Adrenal gland (tissue), 12 donors: ENCODE measurements around the gene TAL2. TPM values are rescaled to one million over a fixed set of nuclear protein-coding genes. Genes with fewer than 3 reads are reported as not detected.

Experiments
- DNase-seq, 7 donors: peaks; one replicate each; pipeline ENCODE4 v3.0.0-alpha.2; 2019 to 2020
- H3K27ac ChIP-seq, 5 donors: fragments of 200-600 bp; sonication (generic) in 4 of 5; 1 replicate in 3 of 5; 2 replicates in 2 of 5; pipeline versions ENCODE4 v1.5.1 to v1.8.0; 2016 to 2020; ENCODE audit warnings: mild to moderate bottlenecking in 1 of 5
- H3K27me3 ChIP-seq: fragments of 200-600 bp; 2 replicates; pipeline ENCODE4 v1.8.0; 2021
- H3K36me3 ChIP-seq, 2 donors: fragments of 200-600 bp; replicated peaks in 1 of 2; 1 replicate in 1 of 2; 2 replicates in 1 of 2; pipeline versions ENCODE4 v1.5.1 to v1.8.0; 2018 to 2022
- H3K4me1 ChIP-seq, 2 donors: fragments of 200-600 bp; replicated peaks in 1 of 2; 1 replicate in 1 of 2; 2 replicates in 1 of 2; pipeline versions ENCODE4 v1.5.1 to v1.8.0; 2018 to 2021
- H3K4me3 ChIP-seq, 4 donors: fragments of 200-600 bp; sonication (generic) in 3 of 4; one replicate each; pipeline ENCODE4 v1.5.1; 2016 to 2018
- H3K9me3 ChIP-seq, 3 donors: fragments of 200-600 bp; sonication (generic) in 1 of 3; replicated peaks in 1 of 3; 1 replicate in 2 of 3; 2 replicates in 1 of 3; pipeline versions ENCODE4 v1.5.1 to v1.8.0; 2016 to 2021
- CTCF ChIP-seq, 6 experiments: fragments of 450-650 bp in 4 of 6; fragments of 200-600 bp in 2 of 6; sonication (generic) in 1 of 6; IDR thresholded peaks; 1 replicate in 5 of 6; 2 replicates in 1 of 6; pipeline versions ENCODE4 v1.5.1 to v1.8.0; 2016 to 2021; ENCODE audit warnings: antibody characterized with exemption in 6 of 6, mild to moderate bottlenecking in 2 of 6, moderate library complexity in 1 of 6
- POLR2A ChIP-seq, 2 donors: fragments of 450-650 bp; IDR thresholded peaks; one replicate each; pipeline ENCODE4 v1.6.1; 2017; ENCODE audit warnings: antibody characterized with exemption in 2 of 2, mild to moderate bottlenecking in 2 of 2, moderate library complexity in 1 of 2
- WGBS, 4 donors: extraction: QIAGEN DNeasy Blood & Tissue Kit in 2 of 4; methylation state at CpG; one replicate each; pipeline versions ENCODE4 v1.1.5 to v1.1.7; 2013 to 2017; 5-methylcytosine and 5-hydroxymethylcytosine counted together
- intact Hi-C, 2 donors: fragments of 100-400 bp; cut with DNase I; formaldehyde crosslinking; loops; one replicate each; pipeline versions ENCODE4 v1.14.1 to v1.15.0; 2022 to 2023
- polyA plus RNA-seq, 3 donors: library from polyadenylated mRNA; stranded (reverse); fragments of 200-250 nt in 2 of 3; fragments of 350-450 nt in 1 of 3; fragmentation: Illumina TruSeq in 1 of 3; extraction: RNeasy Lipid Tissue Mini Kit (QIAGEN cat#74804) in 1 of 3; gene quantifications; one replicate each; pipeline ENCODE4 v1.2.3, GENCODE V29; 2013 to 2014
- total RNA-seq, 9 donors: library from RNA; depleted of rRNA in 4 of 9; stranded (reverse); fragments of >200 nt in 4 of 9; fragments of 120-200 nt in 1 of 9; fragmentation: NEBNext Ultra II Directional in 1 of 9; extraction: Animal tissue kit (Norgen Biotek cat#: 25700) in 1 of 9; gene quantifications; one replicate each; pipeline versions ENCODE4 v1.1.0 to v1.2.4, GENCODE V29; 2013 to 2023
- donor health status: healthy with polysubstance abuse.
- donor health status: Bipolar disorder and iron deficiency.
- donor health status: DM: yes; HTN: yes; CAD: no.
- donor health status: DM: no; HTN: no; CAD: no.
- donor health status: DM: no; HTN: no; CAD: no.
- donor health status: DM: yes; HTN: yes; CAD: no.

The TAL2 gene
- total and polyA plus RNA-seq, 12 donors = 0.39 to 1.7 TPM; not detected in 10

GRCh38 chr9:105679257-105680022 is 17.2 kb downstream of the TAL2 start:
- intact Hi-C loops = no loop called here
- Histone ChIP-seq H3K4me1 (no peaks in the 10 kb centered on the region), H3K9me3 (no peaks in the 10 kb centered on the region), H3K36me3 (no peaks in the 10 kb centered on the region), H3K27me3 (no peaks in the 10 kb centered on the region), H3K27ac (no peak overlapping the region), H3K4me3 (no peak overlapping the region)
- WGBS, 4 donors = 76 to 85% (median 83%) methylated on average over 8 of the region's 8 CpGs
- DNase-seq = no peak
- no peak for TF ChIP-seq CTCF (IDR thresholded peaks at IDR 0.05)
- no peak for TF ChIP-seq POLR2A (IDR thresholded peaks at IDR 0.05)

- intact Hi-C loops = no loop called here
- 91 to 95% (median 93%) methylated on average over 2 of the region's 2 CpGs for WGBS, 4 donors
- H3K9me3 ChIP-seq = no peaks in the 10 kb centered on the region
- H3K4me3 ChIP-seq = no peak overlapping the region
- TF ChIP-seq CTCF (IDR thresholded peaks at IDR 0.05) (no peak), POLR2A (IDR thresholded peaks at IDR 0.05) (no peak)
- H3K4me1 ChIP-seq = no peaks in the 10 kb centered on the region
- no peaks in the 10 kb centered on the region for H3K36me3 ChIP-seq
- H3K27me3 ChIP-seq = no peaks in the 10 kb centered on the region
- no peak overlapping the region for H3K27ac ChIP-seq
- no peak for DNase-seq
Observed at GRCh38 chr9:105681313-105681712, 19.1 kb downstream of the TAL2 start.

GRCh38 chr9:105681724-105682123 is 19.5 kb downstream of the TAL2 start:
- H3K36me3 ChIP-seq = no peaks in the 10 kb centered on the region
- TF ChIP-seq POLR2A (IDR thresholded peaks at IDR 0.05) = no peak
- no peak for TF ChIP-seq CTCF (IDR thresholded peaks at IDR 0.05)
- no peak overlapping the region for H3K4me3 ChIP-seq
- no peak for DNase-seq
- H3K27ac ChIP-seq = no peak overlapping the region
- intact Hi-C loops = no loop called here
- no peaks in the 10 kb centered on the region for H3K4me1 ChIP-seq
- H3K27me3 ChIP-seq = no peaks in the 10 kb centered on the region
- no peaks in the 10 kb centered on the region for H3K9me3 ChIP-seq
- WGBS, 4 donors = 86 to 94% (median 91%) methylated on average over 1 of the region's 1 CpG

- no peak for TF ChIP-seq POLR2A (IDR thresholded peaks at IDR 0.05)
- TF ChIP-seq CTCF (IDR thresholded peaks at IDR 0.05) = no peak
- Histone ChIP-seq H3K27me3 (no peaks in the 10 kb centered on the region), H3K36me3 (no peaks in the 10 kb centered on the region), H3K4me1 (no peaks in the 10 kb centered on the region), H3K4me3 (no peak overlapping the region), H3K27ac (no peak overlapping the region), H3K9me3 (no peaks in the 10 kb centered on the region)
- DNase-seq = no peak
- 64 to 77% (median 68%) methylated on average over 1 of the region's 1 CpG for WGBS, 4 donors
- intact Hi-C loops = no loop called here
Observed at GRCh38 chr9:105683688-105684275, 21.5 kb downstream of the TAL2 start.
